Mesenchymal stem cell (in vitro differentiated cells and primary cell): Measurements from ENCODE around the gene DYNLT2.

ENCODE experiments used
- DNase-seq: peaks from one replicate; pipeline ENCODE4 v3.0.0-alpha.2; 2013
- H2AFZ ChIP-seq: one replicate; pipeline ENCODE4 v1.6.1; 2013; ENCODE audit warnings: low read depth, mild to moderate bottlenecking, control low read depth, inconsistent platforms, low read length, moderate library complexity
- H2AK5ac ChIP-seq: 2 replicates; pipeline ENCODE4 v1.6.1; 2013; ENCODE audit warnings: low read length, moderate library complexity, mild to moderate bottlenecking, inconsistent platforms; ENCODE audit not compliant: severe bottlenecking
- H2BK120ac ChIP-seq: one replicate; pipeline ENCODE4 v1.6.1; 2013; ENCODE audit warnings: low read depth, mild to moderate bottlenecking, inconsistent platforms, low read length, moderate library complexity
- H2BK12ac ChIP-seq, 2 experiments: one replicate each; pipeline ENCODE4 v1.6.1; 2013; ENCODE audit warnings: inconsistent platforms in 2 of 2, low read length in 2 of 2, mild to moderate bottlenecking in 2 of 2, moderate library complexity in 2 of 2, control low read depth in 1 of 2
- H2BK15ac ChIP-seq: one replicate; pipeline ENCODE4 v1.6.1; 2013; ENCODE audit warnings: mild to moderate bottlenecking, low read depth, inconsistent platforms; ENCODE audit not compliant: poor library complexity, severe bottlenecking
- H2BK5ac ChIP-seq: 2 replicates; pipeline ENCODE4 v1.6.1; 2013; ENCODE audit warnings: low read depth, mild to moderate bottlenecking, low read length, control low read depth, inconsistent platforms; ENCODE audit not compliant: poor library complexity, severe bottlenecking
- H3K14ac ChIP-seq, 2 experiments: one replicate each; pipeline ENCODE4 v1.6.1; 2013; ENCODE audit warnings: inconsistent platforms in 2 of 2, low read length in 2 of 2, control low read depth in 1 of 2, mild to moderate bottlenecking in 1 of 2, moderate library complexity in 1 of 2
- H3K18ac ChIP-seq, 2 experiments: one replicate each; pipeline ENCODE4 v1.6.1; 2013; ENCODE audit warnings: inconsistent platforms in 2 of 2, low read length in 2 of 2, control low read depth in 1 of 2, low read depth in 1 of 2, mild to moderate bottlenecking in 1 of 2
- H3K23ac ChIP-seq, 2 experiments: one replicate each; pipeline ENCODE4 v1.6.1; 2013; ENCODE audit warnings: inconsistent platforms in 2 of 2, low read length in 2 of 2, mild to moderate bottlenecking in 2 of 2, moderate library complexity in 2 of 2, control low read depth in 1 of 2
- H3K27ac ChIP-seq: 2 replicates; pipeline ENCODE4 v1.5.1; 2013; ENCODE audit warnings: mild to moderate bottlenecking, moderate library complexity, low read length, control low read depth, inconsistent platforms; ENCODE audit not compliant: poor library complexity, severe bottlenecking
- H3K27me3 ChIP-seq, 2 experiments: 2 replicates each; pipeline versions ENCODE4 v1.6.1 to v1.7.0; 2013; ENCODE audit warnings: low read length in 2 of 2, mild to moderate bottlenecking in 2 of 2, moderate library complexity in 2 of 2, control low read depth in 1 of 2, inconsistent platforms in 1 of 2; ENCODE audit not compliant: control insufficient read depth in 1 of 2, insufficient read depth in 1 of 2
- H3K36me3 ChIP-seq, 2 experiments: 2 replicates each; pipeline versions ENCODE4 v1.6.1 to v1.7.0; 2013; ENCODE audit warnings: low read length in 2 of 2, control low read depth in 1 of 2, inconsistent platforms in 1 of 2, low read depth in 1 of 2, mild to moderate bottlenecking in 1 of 2; ENCODE audit not compliant: insufficient read depth in 2 of 2, control insufficient read depth in 1 of 2
- H3K4ac ChIP-seq, 2 experiments: one replicate each; pipeline ENCODE4 v1.6.1; 2013; ENCODE audit warnings: inconsistent platforms in 2 of 2, low read length in 2 of 2, mild to moderate bottlenecking in 2 of 2, moderate library complexity in 2 of 2, control low read depth in 1 of 2, low read depth in 1 of 2
- H3K4me1 ChIP-seq: 2 replicates; pipeline ENCODE4 v1.6.1; 2013; ENCODE audit warnings: low read depth, low read length, control low read depth; ENCODE audit not compliant: control insufficient read depth, insufficient read depth
- H3K4me2 ChIP-seq: 2 replicates; pipeline ENCODE4 v1.6.1; 2013; ENCODE audit warnings: low read length, mild to moderate bottlenecking, inconsistent platforms; ENCODE audit not compliant: poor library complexity, severe bottlenecking
- H3K4me3 ChIP-seq, 2 experiments: 2 replicates each; pipeline versions ENCODE4 v1.5.1 to v1.7.0; 2013; ENCODE audit warnings: low read length in 2 of 2, mild to moderate bottlenecking in 2 of 2, control low read depth in 1 of 2, low read depth in 1 of 2; ENCODE audit not compliant: insufficient read depth in 1 of 2
- H3K79me1 ChIP-seq: replicated peaks from 2 replicates; pipeline ENCODE4 v1.6.1; 2013; ENCODE audit warnings: mild to moderate bottlenecking, control low read depth, low read length, inconsistent platforms; ENCODE audit not compliant: poor library complexity, severe bottlenecking
- H3K9ac ChIP-seq: 2 replicates; pipeline ENCODE4 v1.7.0; 2013; ENCODE audit warnings: mild to moderate bottlenecking, low read length, moderate library complexity
- H3K9me3 ChIP-seq: 2 replicates; pipeline ENCODE4 v1.7.0; 2013; ENCODE audit warnings: mild to moderate bottlenecking, low read length; ENCODE audit not compliant: control insufficient read depth
- H4K8ac ChIP-seq: one replicate; pipeline ENCODE4 v1.6.1; 2013; ENCODE audit warnings: inconsistent platforms, mild to moderate bottlenecking, low read length, moderate library complexity
- H4K91ac ChIP-seq: one replicate; pipeline ENCODE4 v1.6.1; 2013; ENCODE audit warnings: mild to moderate bottlenecking, low read length, inconsistent platforms
- whole genome bisulfite sequencing: methylation state at CpG from one replicate; pipeline ENCODE4 v1.1.7; 2013; ENCODE audit warnings: mixed read lengths; 5-methylcytosine and 5-hydroxymethylcytosine counted together

DYNLT2 gene

DNA sequence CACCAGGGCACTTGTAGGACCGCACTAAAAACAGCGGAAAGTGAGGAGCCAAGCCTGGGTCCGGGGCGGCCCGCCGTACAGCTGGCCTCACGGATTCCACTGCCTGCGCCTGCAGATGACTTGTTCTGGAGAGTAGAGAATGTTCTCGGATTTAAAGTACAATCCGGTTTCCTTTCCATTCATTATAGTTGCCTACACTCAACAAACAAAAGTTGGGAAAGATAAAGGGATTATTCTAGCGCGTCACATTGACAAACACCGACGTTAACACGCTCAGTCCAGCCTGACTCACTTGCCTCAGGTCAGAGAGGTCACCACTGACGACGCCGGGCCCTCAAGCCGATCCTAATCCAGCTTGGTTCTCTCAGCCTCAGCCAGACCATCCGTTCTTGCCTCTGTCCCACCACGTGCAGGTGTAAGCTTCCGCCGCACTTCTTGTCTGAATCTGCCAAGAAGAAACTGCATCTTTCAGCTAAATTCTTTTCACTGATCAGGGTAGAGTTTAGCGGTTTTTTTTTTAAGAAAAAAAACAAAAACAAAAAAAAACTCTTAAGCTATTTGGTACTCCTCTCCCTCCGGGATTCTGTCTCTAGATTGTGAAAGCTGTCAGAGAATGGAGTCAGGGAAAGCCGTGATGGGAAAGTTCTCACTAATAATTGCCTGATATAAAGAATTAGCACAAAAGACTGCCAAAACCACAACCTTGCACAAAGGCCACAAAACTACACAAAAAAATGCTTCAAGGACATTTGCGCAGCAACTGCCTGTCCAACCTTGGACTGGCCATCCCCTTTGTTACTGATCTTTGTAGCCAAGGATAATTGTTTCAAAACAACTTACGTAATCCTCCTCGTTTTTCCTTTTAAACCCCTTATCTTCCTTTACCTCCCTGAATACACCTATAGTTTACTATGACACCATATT, 26.0 kb downstream of the DYNLT2 start:
- Histone ChIP-seq H3K23ac (peak overlapping the region in 1 of 2 experiments; percentile 69), H3K27me3 (no peaks in the 10 kb centered on the region), H3K4me3 (peak overlapping the region; percentile 77 to 93), H4K8ac (peak overlapping the region; percentile 84), H3K36me3 (no peaks in the 10 kb centered on the region), H3K4me2 (peak overlapping the region; percentile 95), H2BK5ac (no peak overlapping the region), H4K91ac (no peak overlapping the region), H3K18ac (peak overlapping the region; percentile 89), H2AK5ac (no peak overlapping the region), H3K4ac (peak overlapping the region in 1 of 2 experiments; percentile 41), H2BK120ac (no peak overlapping the region), H2BK15ac (no peak overlapping the region), H3K14ac (peak overlapping the region in 1 of 2 experiments; percentile 68), H3K79me1 (peaks cover 3% of the 10 kb centered on the region), H3K4me1 (peaks cover 9% of the 10 kb centered on the region), H3K9me3 (no peaks in the 10 kb centered on the region), H2BK12ac (no peak overlapping the region), H2AFZ (peak overlapping the region; percentile 97), H3K27ac (peak overlapping the region; percentile 64), H3K9ac (peak overlapping the region; percentile 86)
- DNase-seq, result peak; percentile 96
- 19% methylated on average over 23 of the region's 29 CpGs for WGBS

GRCh38 chr6:169724494-169725124, 26.8 kb downstream of the DYNLT2 start, which contains the start of gene PHF10:
Gene PHF10 (minus strand): TSS chr6:169724500. CDS start chr6:169723931, 569 bp downstream.
- H3K23ac ChIP-seq, result peak within 1 kb of the TSS in 1 of 2 experiments; percentile 97
- H2BK120ac ChIP-seq, result peak within 1 kb of the TSS; percentile 94
- H2BK5ac ChIP-seq, result no peak within 1 kb of the TSS
- H3K9ac ChIP-seq, result peak within 1 kb of the TSS; percentile 92
- peak within 1 kb of the TSS; percentile 97 for H2AFZ ChIP-seq
- H3K9me3 ChIP-seq, result no peaks in the 10 kb centered on the region
- H3K27ac ChIP-seq, result peak within 1 kb of the TSS; percentile 64
- H3K4me2 ChIP-seq, result peak within 1 kb of the TSS; percentile 96
- peak; percentile 32 for DNase-seq
- peaks cover 9% of the 10 kb centered on the region for H3K4me1 ChIP-seq
- H3K27me3 ChIP-seq, result no peaks in the 10 kb centered on the region
- WGBS, result under 1% methylated on average over 48 of the region's 89 CpGs
- no peak within 1 kb of the TSS for H2AK5ac ChIP-seq
- peak within 1 kb of the TSS; percentile 94 to 99 for H3K18ac ChIP-seq
- H3K4me3 ChIP-seq, result peak within 1 kb of the TSS; percentile 91 to 93
- no peaks in the 10 kb centered on the region for H3K36me3 ChIP-seq
- peak within 1 kb of the TSS; percentile 84 for H4K8ac ChIP-seq
- H2BK15ac ChIP-seq, result peak within 1 kb of the TSS; percentile 99
- peak within 1 kb of the TSS in 1 of 2 experiments; percentile 71 for H2BK12ac ChIP-seq
- H4K91ac ChIP-seq, result peak within 1 kb of the TSS; percentile 93
- peak within 1 kb of the TSS in 1 of 2 experiments; percentile 95 for H3K14ac ChIP-seq
- peak within 1 kb of the TSS; percentile 88 to 94 for H3K4ac ChIP-seq
- H3K79me1 ChIP-seq, result peaks cover 3% of the 10 kb centered on the region

GRCh38 chr6:169723991-169724493, 27.3 kb downstream of the DYNLT2 start:
- peaks cover 3% of the 10 kb centered on the region for H3K79me1 ChIP-seq
- H3K27ac ChIP-seq, result no peak overlapping the region
- H4K91ac ChIP-seq, result peak overlapping the region; percentile 93
- no peaks in the 10 kb centered on the region for H3K27me3 ChIP-seq
- peak overlapping the region; percentile 56 for H3K4me2 ChIP-seq
- H2BK15ac ChIP-seq, result peak overlapping the region; percentile 99
- H3K4me3 ChIP-seq, result peak overlapping the region in 1 of 2 experiments; percentile 93
- H2AK5ac ChIP-seq, result no peak overlapping the region
- H3K18ac ChIP-seq, result peak overlapping the region; percentile 94 to 99
- H3K4me1 ChIP-seq, result peaks cover 9% of the 10 kb centered on the region
- H2AFZ ChIP-seq, result peak overlapping the region; percentile 96
- peak overlapping the region; percentile 94 for H2BK120ac ChIP-seq
- 0% methylated on average over 9 of the region's 89 CpGs for WGBS
- no peaks in the 10 kb centered on the region for H3K9me3 ChIP-seq
- no peak overlapping the region for H2BK5ac ChIP-seq
- peak overlapping the region; percentile 88 to 94 for H3K4ac ChIP-seq
- peak overlapping the region in 1 of 2 experiments; percentile 95 for H3K14ac ChIP-seq
- peak; percentile 37 for DNase-seq
- peak overlapping the region; percentile 52 for H3K9ac ChIP-seq
- H3K36me3 ChIP-seq, result no peaks in the 10 kb centered on the region
- peak overlapping the region; percentile 60 for H4K8ac ChIP-seq
- peak overlapping the region in 1 of 2 experiments; percentile 97 for H3K23ac ChIP-seq
- H2BK12ac ChIP-seq, result peak overlapping the region in 1 of 2 experiments; percentile 71
